GM12878 (cell line): ENCODE data around the gene HGS.

Experiments used
- BHLHE40 ChIP-seq, 2 experiments: fragments of 450-650 bp in 1 of 2; IDR thresholded peaks; 2 replicates each; pipeline ENCODE4 v1.6.1; 2011 to 2017; ENCODE audit warnings: low read depth in 2 of 2, borderline replicate concordance in 1 of 2, improper control_type of control experiment in 1 of 2, low read length in 1 of 2, mild to moderate bottlenecking in 1 of 2
- CEBPZ ChIP-seq: fragments of 150-350 bp; IDR thresholded peaks from 2 replicates; pipeline ENCODE4 v1.6.1; 2016; ENCODE audit warnings: low read depth, low read length
- CTCF ChIP-seq, 3 experiments: IDR thresholded peaks in 2 of 3; conservative IDR thresholded peaks in 1 of 3; 2 replicates each; pipeline ENCODE4 v1.5.1; 2011; ENCODE audit warnings: low read depth in 3 of 3, low read length in 3 of 3, mild to moderate bottlenecking in 3 of 3, control low read depth in 2 of 3, moderate library complexity in 2 of 3, inconsistent platforms in 1 of 3, mixed read lengths in 1 of 3; ENCODE audit not compliant: control insufficient read depth in 2 of 3, insufficient read depth in 1 of 3; ENCODE audit errors: extremely low read depth in 1 of 3
- EGR1 ChIP-seq, 2 experiments: IDR thresholded peaks; 1 replicate in 1 of 2; 2 replicates in 1 of 2; pipeline ENCODE4 v1.6.1; 2011 to 2012; ENCODE audit warnings: low read depth in 2 of 2, low read length in 2 of 2, borderline replicate concordance in 1 of 2, mild to moderate bottlenecking in 1 of 2, moderate library complexity in 1 of 2
- EP300 ChIP-seq, 2 experiments: fragments of 150-350 bp in 1 of 2; IDR thresholded peaks; 2 replicates each; pipeline ENCODE4 v1.6.1; 2011 to 2012; ENCODE audit warnings: low read depth in 2 of 2, low read length in 2 of 2, borderline replicate concordance in 1 of 2, improper control_type of control experiment in 1 of 2, inconsistent platforms in 1 of 2; ENCODE audit not compliant: control insufficient read depth in 1 of 2
- GABPA ChIP-seq: IDR thresholded peaks from 2 replicates; pipeline ENCODE4 v1.6.1; 2014; ENCODE audit warnings: antibody characterized with exemption, low read depth, mild to moderate bottlenecking, inconsistent platforms
- JUND ChIP-seq: IDR thresholded peaks from 2 replicates; pipeline ENCODE4 v1.6.1; 2012; ENCODE audit warnings: low read depth, mild to moderate bottlenecking, low read length, improper control_type of control experiment, moderate library complexity
- POLR2AphosphoS5 ChIP-seq: IDR thresholded peaks from 2 replicates; pipeline ENCODE4 v1.6.1; 2011; ENCODE audit warnings: mild to moderate bottlenecking, low read length, inconsistent platforms
- SIN3A ChIP-seq: IDR thresholded peaks from 2 replicates; pipeline ENCODE4 v1.6.1; 2012; ENCODE audit warnings: low read depth, low read length, improper control_type of control experiment
- ZBED1 ChIP-seq: IDR thresholded peaks from 2 replicates; pipeline ENCODE4 v1.6.1; 2016; ENCODE audit warnings: borderline replicate concordance
- TF ChIP-seq, protein P1 (sequence below): fragments of 450-650 bp; formaldehyde crosslinking; IDR thresholded peaks from 2 replicates; pipeline ENCODE4 v1.5.0; 2022; ENCODE audit warnings: mild to moderate bottlenecking, missing genetic modification characterization

GRCh38 chr17:81715872-81716673 is 32.3 kb downstream of the HGS start:
- TF ChIP-seq CTCF (IDR thresholded peaks at IDR 0.05 in 2 of 3, conservative IDR thresholded peaks at IDR 0.05 in 1 of 3; ENCODE audit: control insufficient read depth in 2 of 3, extremely low read depth in 1 of 3, insufficient read depth in 1 of 3, low read depth in 3 of 3, low read length in 3 of 3), result no peak
- no peak for TF ChIP-seq EGR1 (IDR thresholded peaks at IDR 0.05; ENCODE audit: borderline replicate concordance in 1 of 2, low read depth in 2 of 2, low read length in 2 of 2)
- no peak for TF ChIP-seq GABPA
- TF ChIP-seq, protein P1, sequence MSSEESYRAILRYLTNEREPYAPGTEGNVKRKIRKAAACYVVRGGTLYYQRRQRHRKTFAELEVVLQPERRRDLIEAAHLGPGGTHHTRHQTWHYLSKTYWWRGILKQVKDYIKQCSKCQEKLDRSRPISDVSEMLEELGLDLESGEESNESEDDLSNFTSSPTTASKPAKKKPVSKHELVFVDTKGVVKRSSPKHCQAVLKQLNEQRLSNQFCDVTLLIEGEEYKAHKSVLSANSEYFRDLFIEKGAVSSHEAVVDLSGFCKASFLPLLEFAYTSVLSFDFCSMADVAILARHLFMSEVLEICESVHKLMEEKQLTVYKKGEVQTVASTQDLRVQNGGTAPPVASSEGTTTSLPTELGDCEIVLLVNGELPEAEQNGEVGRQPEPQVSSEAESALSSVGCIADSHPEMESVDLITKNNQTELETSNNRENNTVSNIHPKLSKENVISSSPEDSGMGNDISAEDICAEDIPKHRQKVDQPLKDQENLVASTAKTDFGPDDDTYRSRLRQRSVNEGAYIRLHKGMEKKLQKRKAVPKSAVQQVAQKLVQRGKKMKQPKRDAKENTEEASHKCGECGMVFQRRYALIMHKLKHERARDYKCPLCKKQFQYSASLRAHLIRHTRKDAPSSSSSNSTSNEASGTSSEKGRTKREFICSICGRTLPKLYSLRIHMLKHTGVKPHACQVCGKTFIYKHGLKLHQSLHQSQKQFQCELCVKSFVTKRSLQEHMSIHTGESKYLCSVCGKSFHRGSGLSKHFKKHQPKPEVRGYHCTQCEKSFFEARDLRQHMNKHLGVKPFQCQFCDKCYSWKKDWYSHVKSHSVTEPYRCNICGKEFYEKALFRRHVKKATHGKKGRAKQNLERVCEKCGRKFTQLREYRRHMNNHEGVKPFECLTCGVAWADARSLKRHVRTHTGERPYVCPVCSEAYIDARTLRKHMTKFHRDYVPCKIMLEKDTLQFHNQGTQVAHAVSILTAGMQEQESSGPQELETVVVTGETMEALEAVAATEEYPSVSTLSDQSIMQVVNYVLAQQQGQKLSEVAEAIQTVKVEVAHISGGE (CRISPR knock-in tag), result no peak
- TF ChIP-seq EP300 (IDR thresholded peaks at IDR 0.05; ENCODE audit: borderline replicate concordance in 1 of 2, control insufficient read depth in 1 of 2, low read depth in 2 of 2, low read length in 2 of 2), result no peak
- TF ChIP-seq CEBPZ, result no peak
- TF ChIP-seq SIN3A, result no peak
- no peak for TF ChIP-seq BHLHE40 (IDR thresholded peaks at IDR 0.05; ENCODE audit: borderline replicate concordance in 1 of 2, low read depth in 2 of 2, low read length in 1 of 2)
- TF ChIP-seq POLR2AphosphoS5, result no peak
- no peak for TF ChIP-seq ZBED1
- TF ChIP-seq JUND, result no peak
